GM23338 (cell line): ENCODE results near the gene RAET1G. TPM values are rescaled to one million over a fixed set of nuclear protein-coding genes. Genes with fewer than 3 reads are reported as not detected.

Source experiments
- ATAC-seq: fragments of 200-7000 bp; cut with Tn5 transposase; 3 replicates; pipeline ENCODE4 v1.9.1; 2020
- DNase-seq: peaks from one replicate; pipeline ENCODE4 v3.0.0-alpha.2; 2015; ENCODE audit warnings: low spot score
- H2AFZ ChIP-seq: fragments of 200-600 bp; sonication (generic); 2 replicates; pipeline ENCODE4 v1.8.0; 2016; ENCODE audit warnings: antibody characterized with exemption, mild to moderate bottlenecking, moderate library complexity
- H3F3A ChIP-seq: fragments of 200-600 bp; sonication (generic); replicated peaks from 2 replicates; pipeline ENCODE4 v1.8.0; 2017; ENCODE audit warnings: antibody characterized with exemption, mixed run types, low read depth
- H3K27ac ChIP-seq: fragments of 200-600 bp; sonication (generic); 2 replicates; pipeline ENCODE4 v1.6.1; 2016; ENCODE audit warnings: low read depth
- H3K27me3 ChIP-seq: fragments of 200-600 bp; sonication (generic); 2 replicates; pipeline ENCODE4 v1.8.0; 2016; ENCODE audit warnings: mild to moderate bottlenecking, mixed run types, moderate library complexity; ENCODE audit not compliant: insufficient read depth
- H3K36me3 ChIP-seq: fragments of 200-600 bp; sonication (generic); 2 replicates; pipeline ENCODE4 v1.8.0; 2016; ENCODE audit warnings: mild to moderate bottlenecking; ENCODE audit not compliant: insufficient read depth
- H3K4me1 ChIP-seq: fragments of 200-600 bp; sonication (generic); 2 replicates; pipeline ENCODE4 v1.8.0; 2016; ENCODE audit warnings: mild to moderate bottlenecking, moderate library complexity; ENCODE audit not compliant: insufficient read depth
- H3K4me2 ChIP-seq: fragments of 200-600 bp; sonication (generic); 2 replicates; pipeline ENCODE4 v1.7.1; 2017; ENCODE audit warnings: mixed run types
- H3K4me3 ChIP-seq: fragments of 200-600 bp; sonication (generic); 2 replicates; pipeline ENCODE4 v1.6.1; 2016; ENCODE audit warnings: mixed run types
- H3K79me2 ChIP-seq: fragments of 200-600 bp; sonication (generic); replicated peaks from 2 replicates; pipeline ENCODE4 v1.8.0; 2017; ENCODE audit warnings: mild to moderate bottlenecking; ENCODE audit not compliant: insufficient read depth
- H3K9me2 ChIP-seq: fragments of 200-600 bp; sonication (generic); 2 replicates; pipeline ENCODE4 v1.8.0; 2017; ENCODE audit not compliant: insufficient read depth
- H4K20me1 ChIP-seq: fragments of 200-600 bp; sonication (generic); replicated peaks from 2 replicates; pipeline ENCODE4 v1.8.0; 2017; ENCODE audit warnings: mild to moderate bottlenecking; ENCODE audit not compliant: insufficient read depth
- H3K27ac Mint-ChIP-seq: 2 replicates; pipeline ENCODE4 v1.8.0; 2020; ENCODE audit warnings: inconsistent platforms, mild to moderate bottlenecking, moderate library complexity, mixed read lengths
- H3K27me3 Mint-ChIP-seq: 3 replicates; pipeline ENCODE4 v1.8.0; 2022; ENCODE audit warnings: low read depth, mild to moderate bottlenecking, moderate library complexity, mixed read lengths, inconsistent platforms; ENCODE audit not compliant: insufficient read depth, poor library complexity
- H3K36me3 Mint-ChIP-seq: 3 replicates; pipeline ENCODE4 v1.8.0; 2021; ENCODE audit warnings: low read depth, mild to moderate bottlenecking, inconsistent platforms, moderate library complexity, mixed read lengths
- H3K4me1 Mint-ChIP-seq: 3 replicates; pipeline ENCODE4 v1.8.0; 2020; ENCODE audit warnings: mild to moderate bottlenecking, inconsistent platforms, mixed read lengths
- H3K4me3 Mint-ChIP-seq: 3 replicates; pipeline ENCODE4 v1.8.0; 2021; ENCODE audit warnings: moderate library complexity, mild to moderate bottlenecking, inconsistent platforms, mixed read lengths
- H3K9me3 Mint-ChIP-seq: 3 replicates; pipeline ENCODE4 v1.8.0; 2020; ENCODE audit warnings: moderate library complexity, mild to moderate bottlenecking, inconsistent platforms, mixed read lengths
- CREB1 ChIP-seq: fragments of 250-450 bp; sonication (Bioruptor Pico); IDR thresholded peaks from 2 replicates; pipeline ENCODE4 v1.5.0; 2020; ENCODE audit warnings: low read depth, mild to moderate bottlenecking, moderate library complexity
- JUNB ChIP-seq: IDR thresholded peaks from one replicate; pipeline ENCODE4 v1.6.1; 2016; ENCODE audit warnings: antibody characterized with exemption; ENCODE audit not compliant: unreplicated experiment
- NANOG ChIP-seq: IDR thresholded peaks from 2 replicates; pipeline ENCODE4 v1.6.1; 2016; ENCODE audit warnings: antibody characterized with exemption, borderline replicate concordance
- POLR2AphosphoS5 ChIP-seq: IDR thresholded peaks from 2 replicates; pipeline ENCODE4 v1.6.1; 2016; ENCODE audit warnings: antibody characterized with exemption, low read depth
- STAT1 ChIP-seq: IDR thresholded peaks from one replicate; pipeline ENCODE4 v1.6.1; 2016; ENCODE audit warnings: antibody characterized with exemption; ENCODE audit not compliant: unreplicated experiment
- ZNF331 ChIP-seq: fragments of 250-450 bp; sonication (Bioruptor Pico); IDR thresholded peaks from 2 replicates; pipeline ENCODE4 v1.5.0; 2020; ENCODE audit warnings: low read depth, mild to moderate bottlenecking, moderate library complexity
- polyA plus RNA-seq: library from polyadenylated mRNA; unstranded; fragments of >200 nt; fragmentation: Nextera tagmentation; extraction: Ambion mirVana; gene quantifications from 2 replicates; pipeline ENCODE4 v1.2.1, GENCODE V29; 2016
- total RNA-seq: library from RNA; depleted of rRNA; stranded (reverse); fragments of >200 nt; shearing (Covaris generic); gene quantifications from 2 replicates; pipeline ENCODE4 v1.2.3, GENCODE V29; 2014
- TF ChIP-seq, protein P1 (sequence below): fragments of 250-450 bp; sonication (Bioruptor Pico); IDR thresholded peaks from 2 replicates; pipeline ENCODE4 v1.5.0; 2020; ENCODE audit warnings: mild to moderate bottlenecking, moderate library complexity
- TF ChIP-seq, protein P2 (sequence below): IDR thresholded peaks from 2 replicates; pipeline ENCODE4 v1.6.1; 2016; ENCODE audit warnings: antibody characterized with exemption
- TF ChIP-seq, protein P3 (sequence below), 2 experiments: fragments of 200-600 bp in 1 of 2; sonication (generic) in 1 of 2; conservative IDR thresholded peaks; 2 replicates each; pipeline versions ENCODE4 v1.5.1 to v1.6.1; 2016 to 2017; ENCODE audit warnings: antibody characterized with exemption in 2 of 2, low read depth in 2 of 2, mild to moderate bottlenecking in 2 of 2, moderate library complexity in 1 of 2

RAET1G gene
- total and polyA plus RNA-seq, 2 experiments from 2014 or later = not detected

DNA sequence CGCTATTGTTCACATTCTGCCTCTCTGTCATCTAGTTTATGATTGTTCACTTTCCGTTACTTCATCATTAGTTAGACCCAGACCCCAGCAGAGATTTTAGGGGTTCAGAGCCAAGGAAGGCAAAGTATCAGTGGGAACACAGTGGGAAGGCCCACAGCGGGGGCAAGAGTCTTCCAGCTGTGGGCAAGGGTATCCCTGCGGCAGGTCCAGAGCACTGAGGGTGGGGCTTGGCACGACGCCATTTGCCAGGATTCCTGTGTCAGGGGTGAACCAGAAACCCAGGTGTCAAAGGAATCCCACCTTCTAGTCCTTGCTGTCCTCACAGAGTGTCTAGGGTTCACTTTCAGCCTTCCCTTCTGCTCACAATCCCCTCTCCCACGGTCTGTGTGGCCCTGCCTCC, 38.3 kb downstream of the RAET1G start:
- H3K36me3 ChIP-seq = no peaks in the 10 kb centered on the region
- ATAC-seq (no peak), DNase-seq (no peak)
- peaks cover 8% of the 10 kb centered on the region for H3K27me3 Mint-ChIP-seq
- H4K20me1 ChIP-seq = no peaks in the 10 kb centered on the region
- no peaks in the 10 kb centered on the region for H3K79me2 ChIP-seq
- H3K27ac ChIP-seq = no peak overlapping the region
- H3K36me3 Mint-ChIP-seq = no peaks in the 10 kb centered on the region
- H3K9me3 Mint-ChIP-seq = no peaks in the 10 kb centered on the region
- TF ChIP-seq CREB1 (CRISPR knock-in tag) = no peak
- TF ChIP-seq ZNF331 (CRISPR knock-in tag) = no peak
- TF ChIP-seq NANOG = no peak
- TF ChIP-seq JUNB = no peak
- TF ChIP-seq, protein P1, sequence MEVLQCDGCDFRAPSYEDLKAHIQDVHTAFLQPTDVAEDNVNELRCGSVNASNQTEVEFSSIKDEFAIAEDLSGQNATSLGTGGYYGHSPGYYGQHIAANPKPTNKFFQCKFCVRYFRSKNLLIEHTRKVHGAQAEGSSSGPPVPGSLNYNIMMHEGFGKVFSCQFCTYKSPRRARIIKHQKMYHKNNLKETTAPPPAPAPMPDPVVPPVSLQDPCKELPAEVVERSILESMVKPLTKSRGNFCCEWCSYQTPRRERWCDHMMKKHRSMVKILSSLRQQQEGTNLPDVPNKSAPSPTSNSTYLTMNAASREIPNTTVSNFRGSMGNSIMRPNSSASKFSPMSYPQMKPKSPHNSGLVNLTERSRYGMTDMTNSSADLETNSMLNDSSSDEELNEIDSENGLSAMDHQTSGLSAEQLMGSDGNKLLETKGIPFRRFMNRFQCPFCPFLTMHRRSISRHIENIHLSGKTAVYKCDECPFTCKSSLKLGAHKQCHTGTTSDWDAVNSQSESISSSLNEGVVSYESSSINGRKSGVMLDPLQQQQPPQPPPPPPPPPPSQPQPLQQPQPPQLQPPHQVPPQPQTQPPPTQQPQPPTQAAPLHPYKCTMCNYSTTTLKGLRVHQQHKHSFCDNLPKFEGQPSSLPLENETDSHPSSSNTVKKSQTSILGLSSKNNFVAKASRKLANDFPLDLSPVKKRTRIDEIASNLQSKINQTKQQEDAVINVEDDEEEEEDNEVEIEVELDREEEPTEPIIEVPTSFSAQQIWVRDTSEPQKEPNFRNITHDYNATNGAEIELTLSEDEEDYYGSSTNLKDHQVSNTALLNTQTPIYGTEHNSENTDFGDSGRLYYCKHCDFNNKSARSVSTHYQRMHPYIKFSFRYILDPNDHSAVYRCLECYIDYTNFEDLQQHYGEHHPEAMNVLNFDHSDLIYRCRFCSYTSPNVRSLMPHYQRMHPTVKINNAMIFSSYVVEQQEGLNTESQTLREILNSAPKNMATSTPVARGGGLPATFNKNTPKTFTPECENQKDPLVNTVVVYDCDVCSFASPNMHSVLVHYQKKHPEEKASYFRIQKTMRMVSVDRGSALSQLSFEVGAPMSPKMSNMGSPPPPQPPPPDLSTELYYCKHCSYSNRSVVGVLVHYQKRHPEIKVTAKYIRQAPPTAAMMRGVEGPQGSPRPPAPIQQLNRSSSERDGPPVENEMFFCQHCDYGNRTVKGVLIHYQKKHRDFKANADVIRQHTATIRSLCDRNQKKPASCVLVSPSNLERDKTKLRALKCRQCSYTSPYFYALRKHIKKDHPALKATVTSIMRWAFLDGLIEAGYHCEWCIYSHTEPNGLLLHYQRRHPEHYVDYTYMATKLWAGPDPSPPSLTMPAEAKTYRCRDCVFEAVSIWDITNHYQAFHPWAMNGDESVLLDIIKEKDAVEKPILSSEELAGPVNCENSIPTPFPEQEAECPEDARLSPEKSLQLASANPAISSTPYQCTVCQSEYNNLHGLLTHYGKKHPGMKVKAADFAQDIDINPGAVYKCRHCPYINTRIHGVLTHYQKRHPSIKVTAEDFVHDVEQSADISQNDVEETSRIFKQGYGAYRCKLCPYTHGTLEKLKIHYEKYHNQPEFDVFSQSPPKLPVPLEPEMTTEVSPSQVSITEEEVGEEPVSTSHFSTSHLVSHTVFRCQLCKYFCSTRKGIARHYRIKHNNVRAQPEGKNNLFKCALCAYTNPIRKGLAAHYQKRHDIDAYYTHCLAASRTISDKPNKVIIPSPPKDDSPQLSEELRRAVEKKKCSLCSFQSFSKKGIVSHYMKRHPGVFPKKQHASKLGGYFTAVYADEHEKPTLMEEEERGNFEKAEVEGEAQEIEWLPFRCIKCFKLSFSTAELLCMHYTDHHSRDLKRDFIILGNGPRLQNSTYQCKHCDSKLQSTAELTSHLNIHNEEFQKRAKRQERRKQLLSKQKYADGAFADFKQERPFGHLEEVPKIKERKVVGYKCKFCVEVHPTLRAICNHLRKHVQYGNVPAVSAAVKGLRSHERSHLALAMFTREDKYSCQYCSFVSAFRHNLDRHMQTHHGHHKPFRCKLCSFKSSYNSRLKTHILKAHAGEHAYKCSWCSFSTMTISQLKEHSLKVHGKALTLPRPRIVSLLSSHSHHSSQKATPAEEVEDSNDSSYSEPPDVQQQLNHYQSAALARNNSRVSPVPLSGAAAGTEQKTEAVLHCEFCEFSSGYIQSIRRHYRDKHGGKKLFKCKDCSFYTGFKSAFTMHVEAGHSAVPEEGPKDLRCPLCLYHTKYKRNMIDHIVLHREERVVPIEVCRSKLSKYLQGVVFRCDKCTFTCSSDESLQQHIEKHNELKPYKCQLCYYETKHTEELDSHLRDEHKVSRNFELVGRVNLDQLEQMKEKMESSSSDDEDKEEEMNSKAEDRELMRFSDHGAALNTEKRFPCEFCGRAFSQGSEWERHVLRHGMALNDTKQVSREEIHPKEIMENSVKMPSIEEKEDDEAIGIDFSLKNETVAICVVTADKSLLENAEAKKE (CRISPR knock-in tag) = no peak
- no peak for TF ChIP-seq STAT1
- no peak for TF ChIP-seq POLR2AphosphoS5
- TF ChIP-seq, protein P2, sequence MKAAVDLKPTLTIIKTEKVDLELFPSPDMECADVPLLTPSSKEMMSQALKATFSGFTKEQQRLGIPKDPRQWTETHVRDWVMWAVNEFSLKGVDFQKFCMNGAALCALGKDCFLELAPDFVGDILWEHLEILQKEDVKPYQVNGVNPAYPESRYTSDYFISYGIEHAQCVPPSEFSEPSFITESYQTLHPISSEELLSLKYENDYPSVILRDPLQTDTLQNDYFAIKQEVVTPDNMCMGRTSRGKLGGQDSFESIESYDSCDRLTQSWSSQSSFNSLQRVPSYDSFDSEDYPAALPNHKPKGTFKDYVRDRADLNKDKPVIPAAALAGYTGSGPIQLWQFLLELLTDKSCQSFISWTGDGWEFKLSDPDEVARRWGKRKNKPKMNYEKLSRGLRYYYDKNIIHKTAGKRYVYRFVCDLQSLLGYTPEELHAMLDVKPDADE = no peak
- TF ChIP-seq, protein P3, sequence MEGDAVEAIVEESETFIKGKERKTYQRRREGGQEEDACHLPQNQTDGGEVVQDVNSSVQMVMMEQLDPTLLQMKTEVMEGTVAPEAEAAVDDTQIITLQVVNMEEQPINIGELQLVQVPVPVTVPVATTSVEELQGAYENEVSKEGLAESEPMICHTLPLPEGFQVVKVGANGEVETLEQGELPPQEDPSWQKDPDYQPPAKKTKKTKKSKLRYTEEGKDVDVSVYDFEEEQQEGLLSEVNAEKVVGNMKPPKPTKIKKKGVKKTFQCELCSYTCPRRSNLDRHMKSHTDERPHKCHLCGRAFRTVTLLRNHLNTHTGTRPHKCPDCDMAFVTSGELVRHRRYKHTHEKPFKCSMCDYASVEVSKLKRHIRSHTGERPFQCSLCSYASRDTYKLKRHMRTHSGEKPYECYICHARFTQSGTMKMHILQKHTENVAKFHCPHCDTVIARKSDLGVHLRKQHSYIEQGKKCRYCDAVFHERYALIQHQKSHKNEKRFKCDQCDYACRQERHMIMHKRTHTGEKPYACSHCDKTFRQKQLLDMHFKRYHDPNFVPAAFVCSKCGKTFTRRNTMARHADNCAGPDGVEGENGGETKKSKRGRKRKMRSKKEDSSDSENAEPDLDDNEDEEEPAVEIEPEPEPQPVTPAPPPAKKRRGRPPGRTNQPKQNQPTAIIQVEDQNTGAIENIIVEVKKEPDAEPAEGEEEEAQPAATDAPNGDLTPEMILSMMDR (conservative IDR thresholded peaks at IDR 0.05; ENCODE audit: low read depth in 2 of 2) = no peak
- H3K9me2 ChIP-seq = peaks cover 6% of the 10 kb centered on the region; the same call in 1 of the 2 replicates
- H3K4me1 ChIP-seq = no peaks in the 10 kb centered on the region
- H3K4me1 Mint-ChIP-seq = peaks cover 3% of the 10 kb centered on the region; the same call in 1 of the 3 replicates
- H3F3A ChIP-seq = no peaks in the 10 kb centered on the region; the same call in 1 of the 2 replicates
- no peak overlapping the region for H3K4me3 ChIP-seq
- H2AFZ ChIP-seq = peak overlapping the region; percentile 91; the same call in 1 of the 2 replicates
- no peak overlapping the region for H3K27ac Mint-ChIP-seq
- H3K4me3 Mint-ChIP-seq = no peak overlapping the region
- peak overlapping the region; percentile 68; the same call in 1 of the 2 replicates for H3K4me2 ChIP-seq
- no peaks in the 10 kb centered on the region for H3K27me3 ChIP-seq
